Endodermal cell (in vitro differentiated cells): ENCODE measurements around the gene KCNG2. TPM values are rescaled to one million over a fixed set of nuclear protein-coding genes. Genes with fewer than 3 reads are reported as not detected.

Experiments
- DNase-seq: peaks from one replicate; pipeline ENCODE4 v3.0.0-alpha.2; 2017
- H3K27ac ChIP-seq: 2 replicates; pipeline ENCODE4 v1.5.1; 2013; ENCODE audit warnings: mild to moderate bottlenecking, low read depth, low read length, moderate library complexity
- H3K27me3 ChIP-seq: 2 replicates; pipeline ENCODE4 v1.6.1; 2013; ENCODE audit warnings: mild to moderate bottlenecking, low read length, moderate library complexity; ENCODE audit not compliant: insufficient read depth, control insufficient read depth, poor library complexity, severe bottlenecking
- H3K36me3 ChIP-seq: 2 replicates; pipeline ENCODE4 v1.7.0; 2013; ENCODE audit warnings: mild to moderate bottlenecking, low read length, moderate library complexity; ENCODE audit not compliant: control insufficient read depth, insufficient read depth
- H3K4me1 ChIP-seq: one replicate; pipeline ENCODE4 v1.7.0; 2013; ENCODE audit warnings: low read length; ENCODE audit not compliant: control insufficient read depth, insufficient read depth
- H3K4me3 ChIP-seq: 2 replicates; pipeline ENCODE4 v1.5.1; 2013; ENCODE audit warnings: mild to moderate bottlenecking, low read length, moderate library complexity
- H3K9ac ChIP-seq: 2 replicates; pipeline ENCODE4 v1.6.1; 2013; ENCODE audit warnings: mild to moderate bottlenecking, low read length, moderate library complexity; ENCODE audit not compliant: poor library complexity, severe bottlenecking; ENCODE audit errors: extremely low read depth
- H3K9me3 ChIP-seq: 2 replicates; pipeline ENCODE4 v1.6.1; 2013; ENCODE audit warnings: mild to moderate bottlenecking, low read length, moderate library complexity; ENCODE audit not compliant: control insufficient read depth
- H3K27ac Mint-ChIP-seq: 2 replicates; pipeline ENCODE4 v1.8.0; 2020; ENCODE audit warnings: mixed read lengths
- H3K27me3 Mint-ChIP-seq: 2 replicates; pipeline ENCODE4 v1.8.0; 2021; ENCODE audit warnings: mild to moderate bottlenecking, mixed read lengths; ENCODE audit not compliant: insufficient read depth
- H3K36me3 Mint-ChIP-seq: 2 replicates; pipeline ENCODE4 v1.8.0; 2020; ENCODE audit warnings: low read depth, mixed read lengths
- H3K4me1 Mint-ChIP-seq: 2 replicates; pipeline ENCODE4 v1.8.0; 2020; ENCODE audit warnings: mixed read lengths
- H3K4me3 Mint-ChIP-seq: 2 replicates; pipeline ENCODE4 v1.8.0; 2020; ENCODE audit warnings: mild to moderate bottlenecking, moderate library complexity, mixed read lengths
- H3K9me3 Mint-ChIP-seq: 2 replicates; pipeline ENCODE4 v1.8.0; 2020; ENCODE audit warnings: mild to moderate bottlenecking, mixed read lengths
- CTCF ChIP-seq: fragments of 200-600 bp; sonication (generic); conservative IDR thresholded peaks from 2 replicates; pipeline ENCODE4 v1.5.0; 2021; ENCODE audit warnings: antibody characterized with exemption, mild to moderate bottlenecking
- WGBS, 2 experiments: methylation state at CpG; one replicate each; pipeline versions ENCODE4 v1.1.5 to v1.1.7; 2013; ENCODE audit warnings: missing lambda C conversion rate in 2 of 2, mixed read lengths in 1 of 2; ENCODE audit not compliant: insufficient coverage in 1 of 2, insufficient read length in 1 of 2; 5-methylcytosine and 5-hydroxymethylcytosine counted together
- total RNA-seq, 2 donors: library from RNA; stranded (reverse); fragmentation: NEBNext Ultra II Directional in 1 of 2; extraction: Animal tissue kit (Norgen Biotek cat#: 25700) in 1 of 2; gene quantifications; 2 replicates in 1 of 2; 3 replicates in 1 of 2; pipeline ENCODE4 v1.2.1, GENCODE V29; 2021

Gene KCNG2
- total RNA-seq, 2 donors from 2014 or later: not detected

GRCh38 chr18:79828258-79828657 lies 30.5 kb downstream of the KCNG2 start:
- Histone ChIP-seq H3K36me3 (no peaks in the 10 kb centered on the region), H3K27me3 (no peaks in the 10 kb centered on the region), H3K9ac (no peak overlapping the region), H3K4me3 (no peak overlapping the region), H3K4me1 (no peaks in the 10 kb centered on the region), H3K9me3 (no peaks in the 10 kb centered on the region), H3K27ac (no peak overlapping the region)
- no peak for DNase-seq
- Mint-ChIP-seq H3K4me1 (no peaks in the 10 kb centered on the region), H3K36me3 (no peaks in the 10 kb centered on the region), H3K4me3 (no peak overlapping the region), H3K27me3 (no peaks in the 10 kb centered on the region), H3K27ac (no peak overlapping the region), H3K9me3 (no peaks in the 10 kb centered on the region)
- 91 to 100% methylated on average over 4 to 5 of the region's 5 CpGs for WGBS, 2 experiments
- no peak for TF ChIP-seq CTCF

- Histone ChIP-seq H3K4me1 (no peaks in the 10 kb centered on the region), H3K27ac (no peak overlapping the region), H3K27me3 (no peaks in the 10 kb centered on the region), H3K9me3 (no peaks in the 10 kb centered on the region), H3K9ac (no peak overlapping the region), H3K4me3 (no peak overlapping the region), H3K36me3 (no peaks in the 10 kb centered on the region)
- H3K4me1 Mint-ChIP-seq: no peaks in the 10 kb centered on the region
- no peaks in the 10 kb centered on the region for H3K9me3 Mint-ChIP-seq
- no peak for TF ChIP-seq CTCF
- H3K27ac Mint-ChIP-seq: no peak overlapping the region
- DNase-seq: no peak
- no peaks in the 10 kb centered on the region for H3K36me3 Mint-ChIP-seq
- no peaks in the 10 kb centered on the region for H3K27me3 Mint-ChIP-seq
- H3K4me3 Mint-ChIP-seq: no peak overlapping the region
- 87% methylated on average over 11 to 17 of the region's 17 CpGs for WGBS, 2 experiments
Measured at GRCh38 chr18:79829136-79829854, 31.6 kb downstream of the KCNG2 start.

- Mint-ChIP-seq H3K27me3 (peaks cover 9% of the 10 kb centered on the region), H3K36me3 (no peaks in the 10 kb centered on the region), H3K4me1 (no peaks in the 10 kb centered on the region), H3K4me3 (no peak overlapping the region), H3K9me3 (no peaks in the 10 kb centered on the region), H3K27ac (no peak overlapping the region)
- Histone ChIP-seq H3K9ac (no peak overlapping the region), H3K27me3 (peaks cover 22% of the 10 kb centered on the region), H3K36me3 (no peaks in the 10 kb centered on the region), H3K4me3 (no peak overlapping the region), H3K27ac (no peak overlapping the region), H3K9me3 (no peaks in the 10 kb centered on the region), H3K4me1 (no peaks in the 10 kb centered on the region)
- WGBS, 2 experiments: 89 to 100% methylated on average over 2 to 3 of the region's 3 CpGs
- TF ChIP-seq CTCF: no peak
- no peak for DNase-seq
Measured at GRCh38 chr18:79832169-79832568, 34.4 kb downstream of the KCNG2 start.
